Ishikawa (cell line): ENCODE data around the gene RAD51B.

ENCODE experiments used
- MAX ChIP-seq: IDR thresholded peaks from 2 replicates; pipeline ENCODE4 v1.6.1; 2012
- TEAD4 ChIP-seq: IDR thresholded peaks from 2 replicates; pipeline ENCODE4 v1.6.1; 2012
- YY1 ChIP-seq: IDR thresholded peaks from 2 replicates; pipeline ENCODE4 v1.6.1; 2012; ENCODE audit warnings: low read depth
- TF ChIP-seq, protein P1 (sequence below): IDR thresholded peaks from 2 replicates; pipeline ENCODE4 v1.6.1; 2012; ENCODE audit warnings: low read depth, mild to moderate bottlenecking

- no peak for TF ChIP-seq YY1
- TF ChIP-seq MAX = no peak
- no peak for TF ChIP-seq TEAD4
- TF ChIP-seq, protein P1, sequence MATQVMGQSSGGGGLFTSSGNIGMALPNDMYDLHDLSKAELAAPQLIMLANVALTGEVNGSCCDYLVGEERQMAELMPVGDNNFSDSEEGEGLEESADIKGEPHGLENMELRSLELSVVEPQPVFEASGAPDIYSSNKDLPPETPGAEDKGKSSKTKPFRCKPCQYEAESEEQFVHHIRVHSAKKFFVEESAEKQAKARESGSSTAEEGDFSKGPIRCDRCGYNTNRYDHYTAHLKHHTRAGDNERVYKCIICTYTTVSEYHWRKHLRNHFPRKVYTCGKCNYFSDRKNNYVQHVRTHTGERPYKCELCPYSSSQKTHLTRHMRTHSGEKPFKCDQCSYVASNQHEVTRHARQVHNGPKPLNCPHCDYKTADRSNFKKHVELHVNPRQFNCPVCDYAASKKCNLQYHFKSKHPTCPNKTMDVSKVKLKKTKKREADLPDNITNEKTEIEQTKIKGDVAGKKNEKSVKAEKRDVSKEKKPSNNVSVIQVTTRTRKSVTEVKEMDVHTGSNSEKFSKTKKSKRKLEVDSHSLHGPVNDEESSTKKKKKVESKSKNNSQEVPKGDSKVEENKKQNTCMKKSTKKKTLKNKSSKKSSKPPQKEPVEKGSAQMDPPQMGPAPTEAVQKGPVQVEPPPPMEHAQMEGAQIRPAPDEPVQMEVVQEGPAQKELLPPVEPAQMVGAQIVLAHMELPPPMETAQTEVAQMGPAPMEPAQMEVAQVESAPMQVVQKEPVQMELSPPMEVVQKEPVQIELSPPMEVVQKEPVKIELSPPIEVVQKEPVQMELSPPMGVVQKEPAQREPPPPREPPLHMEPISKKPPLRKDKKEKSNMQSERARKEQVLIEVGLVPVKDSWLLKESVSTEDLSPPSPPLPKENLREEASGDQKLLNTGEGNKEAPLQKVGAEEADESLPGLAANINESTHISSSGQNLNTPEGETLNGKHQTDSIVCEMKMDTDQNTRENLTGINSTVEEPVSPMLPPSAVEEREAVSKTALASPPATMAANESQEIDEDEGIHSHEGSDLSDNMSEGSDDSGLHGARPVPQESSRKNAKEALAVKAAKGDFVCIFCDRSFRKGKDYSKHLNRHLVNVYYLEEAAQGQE = no peak
These were observed 772.2 kb downstream of the RAD51B start for GRCh38 chr14:68591786-68592185.
